GM12891 (cell line): Measurements from ENCODE around the gene ACADSB.

ENCODE experiments used
- POLR2A ChIP-seq: IDR thresholded peaks from 2 replicates; pipeline ENCODE4 v1.6.1; 2011; ENCODE audit warnings: low read depth, low read length, control low read depth
- POLR2AphosphoS5 ChIP-seq: IDR thresholded peaks from 2 replicates; pipeline ENCODE4 v1.6.1; 2011; ENCODE audit warnings: low read depth, low read length, control low read depth
- SPI1 ChIP-seq: IDR thresholded peaks from 2 replicates; pipeline ENCODE4 v1.6.1; 2011; ENCODE audit warnings: low read depth, low read length, control low read depth
- TAF1 ChIP-seq: IDR thresholded peaks from 2 replicates; pipeline ENCODE4 v1.6.1; 2011; ENCODE audit warnings: low read depth, low read length, control low read depth

- no peak for TF ChIP-seq POLR2AphosphoS5
- no peak for TF ChIP-seq POLR2A
- TF ChIP-seq TAF1 = no peak
- no peak for TF ChIP-seq SPI1
These were observed 4.9 kb downstream of the ACADSB start for GRCh38 chr10:123013456-123014419.
